GM21528 (cell line): ENCODE results near the gene CSRP1.

ENCODE experiments used
- ATAC-seq: cut with Tn5 transposase; IDR thresholded peaks from one replicate; pipeline ENCODE4 v1.9.1; 2021; ENCODE audit warnings: mild to moderate bottlenecking, moderate library complexity; ENCODE audit not compliant: unreplicated experiment, low FRiP score

The CSRP1 gene

DNA sequence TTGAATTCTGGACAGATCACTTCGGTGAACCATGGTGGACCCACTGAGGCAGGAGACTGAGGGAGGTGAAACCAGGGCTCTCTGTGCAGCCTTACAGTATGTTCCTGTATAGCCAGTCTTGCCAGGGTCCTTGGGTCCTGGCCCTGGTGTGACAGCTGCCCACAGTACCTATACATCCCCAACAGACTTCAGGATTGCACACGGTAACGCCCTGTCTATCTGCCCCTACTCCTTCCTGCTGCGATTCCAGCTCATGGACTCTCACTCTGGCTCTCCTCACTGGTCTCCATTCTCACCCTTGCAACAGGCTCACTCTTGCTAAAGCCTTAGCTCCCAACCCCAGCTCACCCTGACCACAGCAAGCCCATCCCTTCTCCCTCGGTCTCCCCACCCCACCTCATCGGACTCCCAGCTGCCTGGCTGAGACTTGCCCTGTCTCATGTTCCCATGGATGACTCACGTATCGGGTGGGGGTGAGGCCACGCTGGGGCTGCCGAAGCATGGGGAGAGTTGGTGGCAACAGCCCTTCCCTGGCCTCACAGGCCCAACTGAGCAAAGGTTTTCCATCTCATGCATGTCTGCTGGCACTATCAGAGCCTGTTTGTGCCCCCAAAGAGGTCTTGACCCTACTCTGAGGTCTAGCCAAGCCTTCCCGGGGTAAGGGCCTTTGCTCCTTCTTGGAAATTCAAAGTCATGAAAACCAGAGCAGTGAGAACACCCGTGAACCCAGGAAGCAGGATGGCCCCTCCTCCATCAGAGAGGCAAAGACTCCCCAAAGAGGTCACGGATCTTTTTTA lies 45.1 kb downstream of the CSRP1 start:
- no peak for ATAC-seq

DNA sequence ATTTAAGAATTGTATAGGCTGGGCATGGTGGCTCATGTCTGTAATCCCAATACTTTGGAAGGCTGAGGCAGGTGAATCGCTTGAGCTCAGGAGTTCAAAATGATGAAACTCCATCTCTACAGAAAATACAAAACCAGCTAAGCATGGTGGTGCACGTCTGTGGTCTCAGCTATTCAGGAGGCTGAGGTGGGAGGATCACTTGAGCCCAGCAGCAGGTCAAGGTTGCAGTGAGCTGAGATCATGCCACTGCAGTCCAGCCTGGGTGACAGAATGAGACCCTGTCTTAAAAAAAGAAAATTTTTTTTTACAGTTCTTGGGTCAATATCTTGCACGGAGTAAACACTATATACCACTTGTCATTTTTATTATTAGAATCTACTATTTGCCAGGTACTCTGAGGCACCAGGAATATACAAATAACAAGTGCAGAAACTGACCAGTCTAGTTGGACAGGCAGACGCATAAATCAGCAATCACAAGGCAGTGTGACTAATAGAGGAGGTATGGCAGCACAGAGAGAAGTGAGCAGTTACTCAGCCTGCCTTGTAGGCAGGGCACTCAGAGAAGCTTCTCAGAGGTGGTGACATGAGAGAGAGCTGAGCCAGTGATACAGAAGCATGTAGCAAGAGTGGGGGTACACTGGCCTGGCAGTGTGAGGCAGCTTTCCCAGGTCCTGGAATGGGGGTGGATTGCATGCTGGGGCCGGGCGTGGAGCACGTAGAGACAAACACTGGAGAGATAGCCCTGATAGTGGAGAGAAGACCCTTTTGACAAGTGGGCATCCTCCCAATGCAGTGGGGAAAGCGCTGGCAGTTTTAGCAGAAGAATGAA lies 45.9 kb downstream of the CSRP1 start:
- ATAC-seq, result no peak

DNA sequence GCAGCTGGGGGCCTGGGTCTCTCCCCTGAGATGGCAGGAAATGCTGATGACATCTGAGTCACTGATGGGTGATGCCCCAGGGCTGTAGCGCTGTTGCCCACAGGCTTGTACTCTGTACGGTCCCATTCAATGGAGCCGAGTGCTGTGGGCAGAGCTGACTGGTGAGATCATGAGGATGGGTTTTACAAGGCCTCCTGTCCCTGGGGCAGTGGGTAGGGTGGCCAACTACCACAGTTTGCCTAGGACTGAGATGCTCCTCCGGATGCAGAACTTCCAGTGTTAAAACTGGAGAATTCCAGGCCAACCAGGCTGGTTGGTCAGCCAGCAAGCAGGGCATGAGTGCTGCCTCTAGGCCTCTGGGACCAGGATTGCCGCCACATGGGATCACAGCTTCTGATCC lies 47.1 kb downstream of the CSRP1 start:
- ATAC-seq, result no peak

DNA sequence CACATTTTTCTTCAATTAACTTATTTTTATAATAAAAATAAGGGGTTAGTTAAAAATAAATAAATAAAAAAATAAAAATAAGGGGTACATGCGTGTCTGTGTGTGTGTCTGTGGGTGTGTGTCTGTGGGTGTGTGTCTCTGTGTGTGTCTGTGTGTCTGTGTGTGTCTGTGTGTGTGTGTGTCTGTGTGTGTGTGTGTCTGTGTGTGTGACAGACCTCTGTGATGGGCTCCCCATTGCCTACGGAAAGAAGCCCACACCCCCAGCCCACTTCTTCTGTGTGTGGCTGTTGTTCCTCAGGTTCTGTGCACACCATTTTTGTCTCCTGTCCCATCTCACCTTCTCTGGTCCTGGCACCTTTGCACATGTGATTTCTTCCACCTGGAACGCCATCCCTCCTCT lies 47.9 kb downstream of the CSRP1 start:
- ATAC-seq, result no peak

DNA sequence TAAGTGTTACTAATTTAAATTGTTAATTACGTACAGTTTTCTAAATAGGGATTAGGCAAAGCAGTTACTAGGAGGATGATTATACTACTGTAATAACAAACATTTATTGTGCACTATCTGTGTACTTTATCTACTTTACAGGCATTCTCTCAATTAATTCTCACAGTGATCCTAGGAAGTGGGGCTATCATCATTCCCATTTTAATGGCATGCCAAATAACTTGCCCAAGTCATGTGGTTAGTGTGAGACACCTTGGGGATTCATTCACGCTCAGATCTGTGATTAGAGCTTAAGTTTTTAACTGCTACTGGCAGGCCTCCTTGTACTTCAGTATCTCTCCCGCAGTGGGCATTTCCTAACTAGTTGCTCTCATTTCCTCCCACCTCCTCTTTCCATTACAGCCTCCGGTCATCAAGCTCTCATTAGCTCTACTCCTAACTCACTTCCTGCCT lies 49.4 kb downstream of the CSRP1 start:
- no peak for ATAC-seq

DNA sequence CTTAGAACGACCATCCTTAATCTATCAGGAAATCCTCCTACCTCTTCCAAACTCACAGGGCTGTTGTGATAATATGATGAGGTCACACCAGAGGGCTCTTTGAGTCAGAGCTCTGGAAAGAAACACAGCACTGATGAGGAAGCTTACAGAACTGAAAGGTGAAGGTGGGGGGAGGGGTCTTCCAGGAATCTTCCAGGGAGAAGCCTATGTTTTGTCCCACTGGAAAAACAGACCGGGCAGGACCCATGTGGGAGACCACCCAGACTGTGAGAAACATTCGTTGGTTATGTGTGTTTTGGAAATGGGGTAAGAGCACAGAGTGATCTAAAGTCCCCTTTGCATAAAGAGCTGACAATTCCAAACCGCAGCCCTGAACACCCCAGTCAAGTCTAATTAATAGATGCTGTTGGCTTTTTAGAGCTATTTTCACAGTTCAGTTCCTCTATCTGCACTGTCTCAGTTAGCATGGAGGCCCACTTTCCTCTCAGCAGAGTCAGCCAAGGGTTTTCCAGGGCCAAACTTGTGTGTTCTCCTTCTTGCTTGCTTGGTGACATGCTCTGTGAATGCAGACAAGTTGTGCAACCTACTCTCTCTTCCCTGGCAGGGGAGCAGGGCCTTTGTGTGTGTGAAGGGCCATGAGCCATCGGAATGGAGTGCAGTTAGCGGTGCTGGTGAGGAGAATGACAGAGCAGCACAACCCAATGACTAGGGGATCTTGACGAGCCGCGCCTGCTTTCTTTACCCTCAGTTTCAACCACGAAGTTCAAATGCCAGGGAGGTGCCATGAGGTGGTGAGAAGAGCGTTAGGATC lies 50.2 kb downstream of the CSRP1 start:
- no peak for ATAC-seq

DNA sequence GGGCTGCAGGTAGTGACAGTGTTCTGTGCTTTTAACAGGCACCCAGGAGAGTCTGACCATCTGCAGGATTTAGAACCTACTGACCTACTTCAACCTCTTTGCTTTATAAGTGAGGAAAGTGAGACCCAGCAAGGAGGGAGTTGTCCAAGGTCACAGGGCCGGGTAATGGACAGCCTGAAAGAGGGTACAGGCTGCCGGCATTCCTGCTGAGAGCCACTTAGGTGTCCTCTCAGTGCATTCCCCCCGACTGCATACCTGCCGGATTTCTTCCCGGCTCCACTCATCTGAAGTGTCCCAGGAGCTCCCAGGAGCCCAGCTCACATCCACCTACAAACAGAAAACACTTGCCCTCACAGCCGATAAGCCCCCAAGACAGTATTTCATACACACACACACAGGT lies 51.8 kb downstream of the CSRP1 start:
- ATAC-seq, result no peak

DNA sequence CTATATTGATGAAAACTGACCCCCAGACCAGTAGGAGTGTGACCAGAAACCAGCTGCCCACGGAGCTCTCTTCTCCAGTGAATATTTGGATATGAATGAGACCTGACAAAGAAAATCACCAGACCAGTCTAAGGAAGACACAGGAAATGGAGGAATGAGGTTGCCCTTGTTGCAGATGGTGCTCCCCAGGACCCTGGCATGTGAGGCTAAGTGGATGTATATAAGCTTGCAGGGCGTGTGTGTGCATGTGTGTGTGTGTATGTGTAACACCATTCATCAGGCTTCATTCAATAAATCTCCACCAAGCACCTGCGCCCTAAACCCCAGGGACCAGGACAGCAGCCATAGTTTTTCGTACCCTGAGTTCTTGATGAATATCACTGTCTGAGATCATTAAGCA lies 52.3 kb downstream of the CSRP1 start:
- no peak for ATAC-seq

DNA sequence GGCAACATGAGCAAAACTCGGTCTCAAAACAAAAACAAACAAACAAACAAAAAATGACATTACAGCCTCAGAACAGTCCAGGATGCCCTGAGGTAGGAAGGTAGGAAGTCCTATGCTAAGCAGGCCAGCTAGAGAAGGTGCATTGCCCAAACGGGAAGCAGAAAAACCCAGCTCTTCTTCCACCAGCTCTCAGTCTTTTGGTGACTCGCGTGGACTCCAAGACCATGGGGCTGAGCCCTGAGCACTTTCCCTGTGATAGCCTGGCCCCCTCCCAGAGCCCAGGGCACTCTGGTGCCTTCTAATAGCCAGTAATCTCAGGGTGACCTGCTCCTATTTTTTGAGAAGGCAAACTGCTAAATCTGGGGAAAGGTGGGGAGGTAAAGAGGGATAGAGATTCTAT lies 54.1 kb downstream of the CSRP1 start:
- no peak for ATAC-seq

DNA sequence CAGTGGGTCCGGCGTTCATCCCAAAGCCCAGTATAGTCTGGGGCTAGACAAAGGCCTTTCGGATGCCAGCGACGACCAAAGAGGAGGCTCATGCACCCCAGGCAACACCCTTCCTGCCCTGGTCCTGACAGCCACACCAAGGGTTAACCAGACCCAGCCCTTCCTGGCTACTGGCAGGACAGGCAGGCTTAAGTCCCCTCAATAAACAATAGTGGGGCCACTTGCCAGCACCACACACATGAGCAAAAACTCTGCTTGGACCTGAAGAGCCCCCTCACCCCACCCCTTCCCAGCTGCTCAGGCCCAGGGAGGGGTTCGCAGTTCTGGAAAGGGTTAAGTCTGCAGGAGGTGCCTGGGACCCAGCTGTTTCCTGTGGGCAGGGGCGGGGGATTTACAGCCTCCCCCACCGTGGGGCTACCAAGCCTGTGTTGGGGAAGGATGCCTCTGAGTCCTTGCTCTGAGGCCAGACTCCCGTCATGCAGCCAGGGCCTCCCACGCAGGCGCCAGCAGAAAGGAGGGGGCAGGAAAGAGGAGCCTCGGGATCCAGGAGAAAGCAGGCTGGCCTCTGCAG lies 56.1 kb downstream of the CSRP1 start:
- no peak for ATAC-seq

DNA sequence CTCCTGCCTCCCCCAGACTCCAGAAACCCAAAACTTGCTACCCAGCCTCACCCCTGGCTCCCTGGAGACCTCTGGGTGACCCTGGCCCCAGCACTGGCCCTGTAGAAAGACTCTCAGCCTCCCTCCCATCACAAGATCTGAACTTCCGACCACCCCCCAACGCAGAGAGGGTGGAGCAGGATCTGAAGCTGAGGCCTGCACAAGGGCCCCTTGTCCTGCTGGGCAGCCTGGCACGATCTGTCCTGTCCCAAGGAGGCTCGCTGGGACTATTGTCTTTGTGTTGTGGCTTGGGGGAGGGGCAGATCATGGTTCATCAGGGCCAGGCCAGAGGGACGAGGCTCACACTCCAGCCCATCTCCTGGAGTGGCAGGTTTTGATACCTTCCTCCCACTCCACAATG lies 57.9 kb downstream of the CSRP1 start:
- no peak for ATAC-seq

DNA sequence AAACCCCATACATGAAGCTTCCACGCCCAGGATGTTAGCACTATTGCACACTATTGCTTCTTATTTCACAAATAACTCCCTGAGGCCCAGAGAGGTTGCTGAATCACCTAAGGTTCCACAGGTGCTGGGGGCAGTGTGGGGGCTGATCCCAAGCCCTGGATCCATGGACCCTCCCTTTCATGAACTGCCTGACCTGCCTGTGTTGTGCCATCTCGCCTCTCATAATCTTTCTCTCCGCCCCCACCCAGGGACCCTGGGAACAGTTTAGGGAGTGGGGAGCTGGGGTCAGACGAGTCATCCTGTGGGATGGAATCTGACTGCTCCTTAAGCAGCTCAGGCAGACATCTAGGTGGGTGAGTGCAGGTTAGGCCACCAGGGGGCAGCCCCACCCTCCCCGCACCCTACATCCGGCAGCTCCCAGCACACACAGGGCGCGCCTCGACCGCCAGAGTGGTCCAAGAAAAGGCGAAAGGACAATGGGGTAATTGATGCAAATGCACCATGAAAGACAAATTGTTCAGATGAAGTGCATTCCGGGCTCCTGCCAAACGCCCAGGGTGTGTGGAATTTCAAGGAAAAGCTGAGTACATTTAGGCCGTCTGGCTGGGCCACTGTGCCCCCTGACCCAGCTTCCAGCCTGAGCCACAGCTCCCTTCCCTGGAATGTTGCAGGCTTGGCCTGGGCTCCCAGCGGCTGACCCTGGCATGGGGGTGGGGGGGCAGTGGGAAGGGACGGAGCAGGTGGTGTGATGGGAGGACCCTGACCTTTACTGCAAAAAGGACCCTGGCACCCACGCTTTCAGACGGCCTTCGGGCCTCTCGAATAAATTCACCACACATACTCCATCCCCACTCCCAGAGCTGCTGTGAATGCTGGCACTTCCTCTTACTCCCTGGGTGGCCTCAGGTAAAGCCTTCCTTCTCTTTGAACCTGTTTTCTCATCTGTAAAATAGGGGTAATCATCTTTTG lies 58.7 kb downstream of the CSRP1 start:
- ATAC-seq, result peak; percentile 74

DNA sequence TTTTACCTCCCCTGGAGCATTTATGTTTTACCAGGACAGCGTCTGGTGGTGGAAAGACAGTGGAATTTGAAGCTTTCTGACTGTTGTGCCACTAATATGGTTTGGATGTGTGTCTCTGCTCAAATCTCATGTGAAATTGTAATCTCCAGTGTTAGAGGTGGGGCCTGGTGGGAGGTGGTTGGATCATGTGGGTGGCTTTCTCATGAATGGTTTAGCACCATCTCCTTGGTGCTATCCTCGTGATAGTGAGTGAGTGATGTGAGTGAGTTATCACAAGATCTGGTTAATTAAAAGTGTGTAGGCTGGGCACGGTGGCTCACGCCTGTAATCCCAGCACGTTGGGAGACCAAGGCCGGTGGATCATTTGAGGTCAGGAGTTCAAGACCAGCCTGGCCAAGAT lies 61.6 kb downstream of the CSRP1 start:
- ATAC-seq, result no peak

DNA sequence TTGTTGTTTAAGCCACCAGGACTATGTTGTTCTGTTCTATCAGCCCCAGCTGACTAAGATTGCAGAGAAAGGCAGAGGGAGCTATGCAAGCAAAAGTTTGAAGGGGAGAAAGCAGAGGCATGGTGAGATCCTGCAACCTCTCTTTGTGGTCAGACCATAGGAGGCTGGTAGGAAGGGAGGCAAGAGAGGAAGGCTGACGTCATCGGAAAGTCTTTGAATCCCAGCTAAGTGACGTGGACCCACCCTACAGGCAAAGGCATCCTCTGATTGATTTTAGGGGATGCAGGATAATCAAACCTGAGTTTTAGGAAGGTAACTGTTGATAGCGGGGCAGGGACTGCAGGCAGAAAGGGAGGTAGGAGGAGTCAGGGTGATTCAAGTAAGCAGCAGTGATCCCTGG lies 62.1 kb downstream of the CSRP1 start:
- no peak for ATAC-seq

DNA sequence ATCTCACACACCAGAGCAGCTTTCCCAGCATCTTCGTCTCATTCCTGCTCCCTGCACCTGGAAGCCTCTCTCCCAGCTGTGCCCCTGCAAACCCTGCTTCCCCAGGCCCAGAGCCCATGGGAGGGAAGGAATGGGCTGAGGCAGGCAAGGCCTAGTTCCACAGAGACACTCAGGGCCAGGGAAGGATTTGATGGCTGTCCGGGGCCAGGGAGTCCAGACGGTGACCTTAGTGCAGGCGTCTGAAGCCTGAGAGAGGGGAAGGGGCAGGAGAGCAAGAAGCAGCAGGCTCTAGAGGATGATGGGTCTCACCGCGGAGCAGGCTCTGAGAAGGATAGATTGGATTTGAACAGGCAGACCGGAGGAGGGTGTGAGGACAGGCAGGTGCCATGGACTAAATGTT lies 63.2 kb downstream of the CSRP1 start:
- no peak for ATAC-seq

DNA sequence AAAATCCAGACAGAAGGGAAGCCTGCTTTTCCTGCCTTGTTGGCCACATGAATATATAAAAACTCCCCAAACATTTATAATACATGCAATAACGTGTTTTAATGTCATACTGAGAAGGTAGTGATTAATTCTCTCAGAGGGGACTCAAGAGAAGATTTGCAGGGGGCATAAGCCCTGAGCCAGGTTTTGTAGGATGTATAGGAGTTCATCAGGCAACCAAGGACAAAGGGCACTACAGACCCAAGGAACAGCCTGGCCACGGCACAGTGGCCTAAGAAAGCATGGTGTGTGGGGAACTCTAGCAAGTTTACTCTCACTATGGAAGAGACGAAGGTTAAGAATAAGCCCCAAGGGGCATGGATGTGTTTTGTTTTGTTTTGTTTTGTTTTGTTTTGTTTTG lies 70.0 kb downstream of the CSRP1 start:
- no peak for ATAC-seq

DNA sequence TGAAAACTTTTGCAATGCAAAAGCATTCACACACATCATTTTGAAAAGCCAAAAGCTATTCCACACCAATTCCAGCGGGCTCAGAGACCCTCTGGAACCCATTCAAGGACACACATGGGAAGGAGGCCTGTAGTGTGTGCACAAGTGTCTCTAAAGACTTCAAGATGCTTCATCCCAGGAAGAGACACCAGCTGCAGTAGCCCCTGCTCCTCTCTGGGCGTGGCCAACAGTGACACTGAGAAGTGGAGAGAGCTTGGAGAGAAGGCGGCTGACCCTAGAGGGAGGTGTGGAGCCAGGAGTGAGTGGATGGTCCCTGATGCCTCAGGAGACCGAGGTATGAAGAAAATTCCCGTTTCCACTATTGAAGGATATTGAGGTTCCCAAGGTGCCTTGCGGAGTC lies 70.5 kb downstream of the CSRP1 start:
- no peak for ATAC-seq

DNA sequence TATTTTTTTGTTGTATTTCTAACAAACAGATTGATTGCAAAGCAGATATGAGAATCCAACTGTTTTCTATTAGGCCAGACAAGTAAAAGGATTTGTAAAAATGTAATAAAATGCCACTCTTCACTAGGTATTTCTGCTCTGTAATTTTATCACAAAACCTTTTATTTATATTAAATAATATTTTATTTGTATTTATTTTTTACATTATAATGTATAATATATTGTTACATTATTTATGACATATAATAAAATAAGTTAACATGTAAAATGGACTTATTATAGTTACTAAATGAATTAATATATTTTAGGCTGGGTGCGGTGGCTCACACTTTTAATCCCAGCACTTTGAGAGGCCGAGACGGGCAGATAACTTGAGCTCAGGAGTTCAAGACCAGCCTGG lies 72.7 kb downstream of the CSRP1 start:
- no peak for ATAC-seq

DNA sequence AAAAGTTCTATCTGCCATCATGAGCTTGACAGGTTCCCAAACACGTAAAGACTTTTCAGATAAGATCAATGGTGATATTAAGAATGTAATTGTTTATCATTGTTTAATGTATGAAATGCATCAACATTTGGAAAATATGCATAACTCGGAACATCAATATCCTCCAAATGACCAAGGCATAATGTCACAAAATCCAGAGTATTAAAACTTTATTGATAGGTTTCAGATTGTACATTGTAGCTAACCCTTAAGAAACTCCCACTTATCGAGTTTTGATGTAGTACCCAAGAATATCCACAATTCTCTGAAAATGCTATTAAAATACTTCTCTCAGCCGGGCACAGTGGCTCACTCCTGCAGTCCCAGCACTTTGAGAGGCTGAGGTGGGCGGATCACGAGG lies 73.3 kb downstream of the CSRP1 start:
- no peak for ATAC-seq
